ENCODE data around the gene ACOX3. TPM values are rescaled to one million over a fixed set of nuclear protein-coding genes. Genes with fewer than 3 reads are reported as not detected.

The ACOX3 gene
- total and polyA plus RNA-seq, 2 of the 8 experiments (the other 6 are each of a cell fraction or from before 2014, with no cell fraction given): 2.5 to 9.9 TPM

GRCh38 chr4:8383016-8383415 is 57.5 kb downstream of the ACOX3 start:
- Histone ChIP-seq H3K79me2 (ENCODE audit: control insufficient read depth in 1 of 2, insufficient read depth in 2 of 2, low read length in 2 of 2) (no peaks in the 10 kb centered on the region), H3K4me3 (ENCODE audit: extremely low read depth in 1 of 4, insufficient read depth in 2 of 4, low read depth in 3 of 4, low read length in 4 of 4) (no peak overlapping the region), H2BK15ac (ENCODE audit: low read length) (no peak overlapping the region), H3K9ac (replicated peaks in 1 of 4; ENCODE audit: extremely low read depth in 1 of 4, low read depth in 3 of 4, low read length in 3 of 4) (no peak overlapping the region), H3K79me1 (ENCODE audit: low read depth, low read length) (no peaks in the 10 kb centered on the region; the same call in 1 of the 2 replicates), H3K23ac (ENCODE audit: insufficient read length) (no peak overlapping the region), H4K8ac (ENCODE audit: extremely low read depth, insufficient read depth, low read length) (no peak overlapping the region), H3K4me1 (replicated peaks in 1 of 4; ENCODE audit: control insufficient read depth in 3 of 4, insufficient read depth in 4 of 4, low read length in 3 of 4) (peaks cover 0 to 3% (median 0%) of the 10 kb centered on the region in 4 experiments; a peak in 2 of 7 replicates), H2AK5ac (ENCODE audit: low read depth, low read length) (no peak overlapping the region), H3K56ac (replicated peaks; ENCODE audit: insufficient read length, low read depth, low read length) (no peak overlapping the region), H4K5ac (ENCODE audit: insufficient read length, low read depth, low read length) (no peak overlapping the region), H4K91ac (replicated peaks; ENCODE audit: insufficient read length, low read length) (no peak overlapping the region), H3K14ac (ENCODE audit: insufficient read length) (no peak overlapping the region), H2BK120ac (replicated peaks; ENCODE audit: low read depth, low read length) (no peak overlapping the region), H4K20me1 (replicated peaks in 1 of 2; ENCODE audit: control insufficient read depth in 1 of 2, insufficient read depth in 2 of 2, low read length in 2 of 2) (peaks cover 0 to 2% of the 10 kb centered on the region in 2 experiments), H3K4me2 (ENCODE audit: insufficient read depth in 1 of 2, low read depth in 2 of 2, low read length in 2 of 2) (no peak overlapping the region), H3K18ac (ENCODE audit: extremely low read depth, low read length) (no peak overlapping the region), H3K27ac (ENCODE audit: low read depth, low read length) (no peak overlapping the region), H3K4ac (replicated peaks; ENCODE audit: insufficient read length, low read depth, low read length) (no peak overlapping the region), H2BK12ac (ENCODE audit: low read depth, low read length) (no peak overlapping the region), H2BK20ac (ENCODE audit: low read length) (no peak overlapping the region), H3K9me3 (ENCODE audit: insufficient read depth in 2 of 2, low read depth in 1 of 2, low read length in 1 of 2) (no peaks in the 10 kb centered on the region), H3K27me3 (replicated peaks in 1 of 4; ENCODE audit: control insufficient read depth in 3 of 4, extremely low read depth in 1 of 4, insufficient read depth in 3 of 4, low read length in 3 of 4) (no peaks in the 10 kb centered on the region), H3K36me3 (ENCODE audit: control insufficient read depth in 2 of 4, insufficient read depth in 4 of 4, low read length in 3 of 4) (no peaks in the 10 kb centered on the region), H2BK5ac (ENCODE audit: low read depth, low read length) (0 out of 2 replicates have a peak overlapping the region, but pooled peaks have one; percentile 24), H2AFZ (ENCODE audit: low read length) (no peak overlapping the region), H3K23me2 (ENCODE audit: low read depth, low read length) (no peaks in the 10 kb centered on the region)
- POLR2A ChIA-PET (ENCODE audit: partially characterized antibody): no interaction called here
- CTCF ChIA-PET (ENCODE audit: partially characterized antibody): no interaction called here
- no peak for FAIRE-seq
- WGBS, 2 experiments (ENCODE audit: extremely low coverage in 1 of 2, insufficient coverage in 1 of 2, insufficient read length in 1 of 2, insufficient replicate concordance in 2 of 2, low coverage in 1 of 2, low lambda C conversion rate in 2 of 2, missing lambda C conversion rate in 1 of 2): 92% methylated on average over 9 of the region's 14 CpGs; no CpG with 5 or more reads in 1 of the 2 experiments
- no peak for DNase-seq (ENCODE audit: low read depth in 1 of 2, low spot score in 2 of 2)
- TF ChIP-seq EGR1 (IDR thresholded peaks at IDR 0.05; ENCODE audit: borderline replicate concordance, low read depth, low read length) (no peak), MAFK (IDR thresholded peaks at IDR 0.05; ENCODE audit: low read depth, low read length) (no peak), JUN (IDR thresholded peaks at IDR 0.05; ENCODE audit: low read depth, low read length) (no peak), CHD1 (IDR thresholded peaks at IDR 0.05; ENCODE audit: low read depth, low read length) (no peak), SP4 (IDR thresholded peaks at IDR 0.05; ENCODE audit: low read length) (no peak), RNF2 (IDR thresholded peaks at IDR 0.05; ENCODE audit: borderline replicate concordance, low read depth, low read length, missing control alignments, poor library complexity, severe bottlenecking) (no peak), SRF (IDR thresholded peaks at IDR 0.05; ENCODE audit: low read depth, low read length) (no peak), HDAC6 (IDR thresholded peaks at IDR 0.05; ENCODE audit: low read depth, low read length) (no peak), KDM4A (IDR thresholded peaks at IDR 0.05; ENCODE audit: low read depth, low read length, severe bottlenecking) (no peak), POLR2AphosphoS5 (IDR thresholded peaks at IDR 0.05; ENCODE audit: low read depth, low read length) (no peak), TBP (IDR thresholded peaks at IDR 0.05; ENCODE audit: low read depth, low read length) (no peak), CBX5 (IDR thresholded peaks at IDR 0.05; ENCODE audit: low read depth, low read length) (no peak), USF2 (IDR thresholded peaks at IDR 0.05; ENCODE audit: low read length) (no peak), HDAC2 (IDR thresholded peaks at IDR 0.05; ENCODE audit: borderline replicate concordance in 1 of 2, low read depth in 2 of 2, low read length in 2 of 2) (no peak)
